CD4-positive, alpha-beta T cell treated with Interleukin-1 beta for 1 hour (primary cell): ENCODE measurements around the gene HAP1.
"Not testable (repeated sequence)": the region's sequence is repeated elsewhere in the genome, so short reads cannot be mapped to it uniquely, and the experiment has no call there.

Experiments
- DNase-seq, 2 donors: peaks; one replicate each; pipeline ENCODE4 v3.0.0-alpha.2; 2020 to 2022

Gene HAP1, protein sequence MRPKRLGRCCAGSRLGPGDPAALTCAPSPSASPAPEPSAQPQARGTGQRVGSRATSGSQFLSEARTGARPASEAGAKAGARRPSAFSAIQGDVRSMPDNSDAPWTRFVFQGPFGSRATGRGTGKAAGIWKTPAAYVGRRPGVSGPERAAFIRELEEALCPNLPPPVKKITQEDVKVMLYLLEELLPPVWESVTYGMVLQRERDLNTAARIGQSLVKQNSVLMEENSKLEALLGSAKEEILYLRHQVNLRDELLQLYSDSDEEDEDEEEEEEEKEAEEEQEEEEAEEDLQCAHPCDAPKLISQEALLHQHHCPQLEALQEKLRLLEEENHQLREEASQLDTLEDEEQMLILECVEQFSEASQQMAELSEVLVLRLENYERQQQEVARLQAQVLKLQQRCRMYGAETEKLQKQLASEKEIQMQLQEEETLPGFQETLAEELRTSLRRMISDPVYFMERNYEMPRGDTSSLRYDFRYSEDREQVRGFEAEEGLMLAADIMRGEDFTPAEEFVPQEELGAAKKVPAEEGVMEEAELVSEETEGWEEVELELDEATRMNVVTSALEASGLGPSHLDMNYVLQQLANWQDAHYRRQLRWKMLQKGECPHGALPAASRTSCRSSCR

DNA sequence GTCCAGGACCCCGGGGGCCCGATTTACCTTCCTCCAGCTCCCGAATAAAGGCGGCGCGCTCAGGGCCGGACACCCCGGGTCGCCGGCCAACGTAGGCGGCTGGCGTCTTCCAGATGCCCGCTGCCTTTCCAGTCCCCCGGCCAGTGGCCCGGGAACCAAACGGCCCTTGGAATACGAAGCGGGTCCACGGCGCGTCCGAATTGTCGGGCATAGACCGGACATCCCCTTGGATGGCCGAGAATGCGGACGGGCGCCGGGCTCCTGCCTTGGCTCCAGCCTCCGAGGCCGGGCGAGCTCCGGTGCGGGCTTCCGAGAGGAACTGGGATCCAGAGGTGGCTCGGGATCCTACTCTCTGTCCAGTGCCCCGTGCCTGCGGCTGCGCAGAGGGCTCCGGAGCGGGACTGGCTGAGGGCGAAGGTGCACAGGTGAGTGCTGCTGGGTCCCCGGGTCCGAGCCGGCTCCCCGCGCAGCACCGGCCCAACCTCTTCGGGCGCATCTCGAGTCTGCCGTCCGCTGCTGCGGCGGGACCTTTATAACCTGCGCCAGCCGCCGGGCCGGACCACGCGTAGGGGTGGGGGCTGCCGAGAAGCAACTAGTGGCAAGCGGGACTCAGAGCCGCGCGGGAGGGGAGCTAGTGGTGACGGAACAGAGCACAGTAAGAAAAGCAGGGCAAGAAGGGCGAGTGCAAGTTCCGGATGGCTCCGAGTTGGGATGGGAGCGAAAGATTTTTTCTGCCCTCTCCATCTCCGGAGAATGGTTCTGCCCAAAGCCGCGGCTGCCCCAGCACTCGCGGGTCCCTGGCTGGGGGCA lies at the start of gene HAP1:
TSS of gene HAP1 (minus strand) at position 505 of the 810 bp plus-strand sequence. CDS start at position 496, 9 bp downstream.
- no peak for DNase-seq

DNA sequence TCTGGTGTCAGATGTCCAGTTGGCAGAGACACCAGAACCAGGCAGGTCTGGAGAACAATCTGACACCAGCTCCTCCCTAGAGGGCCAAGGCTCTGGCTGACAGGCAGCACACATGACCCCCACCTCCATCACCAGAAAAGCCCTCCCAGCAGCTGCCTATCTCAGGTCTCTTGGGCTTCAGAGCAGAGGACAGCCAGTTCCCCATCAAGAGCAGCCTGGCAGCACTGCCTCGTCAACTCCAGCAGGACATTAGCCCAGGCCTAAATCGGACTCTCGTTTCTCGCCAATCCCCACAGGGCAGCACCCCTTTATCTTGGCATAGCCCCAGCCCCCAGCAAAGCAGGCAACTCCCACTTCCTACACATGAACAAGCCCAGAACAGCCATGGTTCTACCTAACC lies 47.7 kb upstream of the HAP1 start:
- DNase-seq, result no peak

- DNase-seq, result no peak
Observed at GRCh38 chr17:41781404-41782110, 47.1 kb upstream of the HAP1 start.

DNA sequence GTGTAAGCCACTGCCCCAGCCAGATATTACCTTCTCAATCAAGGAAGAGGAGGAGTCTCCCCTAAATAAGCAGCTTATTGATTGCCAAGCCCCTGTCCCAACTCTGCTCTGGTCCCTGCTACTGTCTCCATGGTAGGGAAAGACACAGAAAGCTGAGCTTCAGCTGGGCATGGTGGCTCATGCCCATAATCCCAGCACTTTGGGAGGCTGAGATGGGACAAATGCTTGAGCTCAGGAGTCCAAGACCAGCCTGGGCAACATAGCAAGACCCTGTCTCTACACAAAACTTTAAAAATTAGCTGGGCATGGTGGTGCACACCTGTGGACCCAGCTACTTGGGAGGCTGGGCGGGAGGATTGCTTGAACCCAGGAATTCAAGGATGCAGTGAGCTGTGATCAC lies 45.5 kb upstream of the HAP1 start:
- no peak for DNase-seq

- no peak for DNase-seq
Observed at GRCh38 chr17:41777574-41778188, 43.2 kb upstream of the HAP1 start.

GRCh38 chr17:41777157-41777573 lies 42.7 kb upstream of the HAP1 start:
- DNase-seq, result no peak

- DNase-seq, result not testable (repeated sequence)
Observed at GRCh38 chr17:41776262-41776900, 41.9 kb upstream of the HAP1 start.

DNA sequence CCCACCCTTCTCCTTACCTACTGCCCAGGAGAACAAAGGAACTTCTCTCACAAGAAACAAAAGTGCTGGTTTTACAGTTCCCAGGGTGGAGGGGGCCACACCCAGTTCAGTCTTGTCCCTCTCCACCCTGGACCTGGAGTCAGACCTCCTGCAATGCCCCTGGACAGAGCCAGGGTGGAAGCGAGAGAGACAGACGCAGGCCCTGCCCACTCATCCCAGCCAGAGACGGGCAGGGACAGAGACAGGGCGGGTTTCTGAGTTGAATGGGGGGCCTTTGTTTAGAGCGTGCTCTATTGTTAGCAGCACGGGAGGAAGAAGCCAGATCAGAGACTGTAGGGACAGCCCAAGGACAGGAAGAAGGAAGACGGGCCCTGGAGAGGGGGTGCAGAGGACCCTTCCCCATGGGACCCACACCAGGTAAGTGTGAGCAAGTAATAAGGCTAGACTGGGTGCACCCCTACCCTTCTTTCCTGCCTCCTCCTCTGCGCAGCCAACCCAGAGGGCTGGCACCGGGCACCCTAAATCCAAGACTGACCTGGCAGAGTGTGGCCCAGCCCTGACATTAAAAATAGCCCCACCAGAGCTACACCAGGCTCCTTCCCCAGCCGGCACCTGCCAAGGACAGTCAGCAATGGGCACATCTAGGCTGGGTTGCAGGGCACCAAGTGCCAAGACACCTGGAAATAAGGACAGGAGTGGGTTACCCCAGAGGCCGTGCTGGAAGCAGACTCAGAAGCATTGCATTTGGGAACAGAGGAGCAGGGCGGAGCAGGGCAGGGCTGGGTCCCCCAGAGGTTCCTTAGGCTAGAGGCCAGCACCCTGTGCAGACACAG lies 41.2 kb upstream of the HAP1 start:
- no peak for DNase-seq

GRCh38 chr17:41773731-41774193 lies 39.3 kb upstream of the HAP1 start:
- no peak for DNase-seq

GRCh38 chr17:41773190-41773588 lies 38.7 kb upstream of the HAP1 start:
- DNase-seq, result no peak

- no peak for DNase-seq
Observed at GRCh38 chr17:41772586-41773189, 38.2 kb upstream of the HAP1 start.

- no peak for DNase-seq
Observed at GRCh38 chr17:41772218-41772585, 37.8 kb upstream of the HAP1 start.

DNA sequence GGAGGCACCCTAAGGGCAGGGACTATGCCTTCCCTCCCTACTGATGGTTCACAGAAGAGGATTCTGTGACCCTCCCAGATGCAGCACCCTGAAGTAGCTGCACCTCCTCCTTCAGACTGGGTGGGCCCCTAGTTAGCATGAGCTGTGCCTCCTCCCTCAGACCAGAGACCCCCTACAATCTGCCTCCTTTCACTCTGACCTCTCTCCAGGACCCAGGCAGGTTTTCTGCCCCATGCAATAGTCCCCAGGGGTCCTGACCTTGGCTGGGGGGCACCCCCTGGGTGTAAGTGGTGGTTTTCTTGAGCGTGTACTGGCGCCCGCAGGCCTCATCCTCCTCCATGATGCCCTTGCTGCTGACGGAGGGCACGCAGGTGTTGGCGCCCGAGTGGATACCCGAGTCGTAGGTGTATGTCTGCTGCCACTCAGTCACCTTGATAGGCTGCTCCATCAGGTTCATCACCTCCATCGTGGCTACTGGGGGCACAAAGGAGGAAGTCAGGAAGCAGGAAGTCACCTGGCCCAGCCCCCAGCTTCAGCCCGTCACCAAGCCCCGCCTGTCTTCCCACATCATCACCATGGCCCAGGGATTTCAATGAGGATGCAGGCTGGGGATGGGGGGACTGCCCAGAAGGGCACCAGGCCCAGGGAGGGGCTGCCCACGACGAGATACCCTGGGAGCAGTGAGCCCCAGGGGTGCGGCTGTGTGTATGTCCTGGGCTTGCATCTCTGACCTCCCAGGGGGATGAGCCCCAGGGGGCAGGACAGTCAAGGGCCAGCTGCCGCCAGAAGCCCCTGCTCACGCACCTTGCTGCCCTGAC lies 37.2 kb upstream of the HAP1 start:
- DNase-seq, result no peak

GRCh38 chr17:41769985-41770384 lies 35.5 kb upstream of the HAP1 start:
- DNase-seq, result no peak

DNA sequence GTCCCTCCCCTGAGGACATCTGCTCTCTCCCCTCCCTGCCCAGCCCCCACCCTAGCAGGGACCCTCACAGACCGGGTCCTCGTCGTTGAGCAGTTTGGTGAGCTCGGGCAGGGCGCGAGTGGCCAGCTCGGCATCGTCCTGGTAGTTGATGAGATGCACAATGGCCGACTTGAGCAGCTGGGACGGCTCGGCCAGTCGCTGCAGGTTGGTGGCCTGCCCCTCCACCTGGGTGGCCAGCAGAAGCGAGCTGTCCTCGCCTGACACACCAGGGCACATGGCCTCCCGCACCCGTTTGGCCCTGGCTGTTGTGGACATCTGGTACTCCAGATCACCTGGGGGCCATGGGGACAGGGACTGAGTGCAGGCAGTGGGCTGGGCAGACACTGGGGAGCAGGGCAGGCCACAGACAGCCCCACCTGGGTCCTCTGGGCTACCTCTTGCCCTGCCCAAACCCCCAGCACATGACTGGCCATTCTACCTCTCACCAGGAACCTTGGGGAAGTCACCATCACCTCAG lies 35.0 kb upstream of the HAP1 start:
- DNase-seq, result no peak

DNA sequence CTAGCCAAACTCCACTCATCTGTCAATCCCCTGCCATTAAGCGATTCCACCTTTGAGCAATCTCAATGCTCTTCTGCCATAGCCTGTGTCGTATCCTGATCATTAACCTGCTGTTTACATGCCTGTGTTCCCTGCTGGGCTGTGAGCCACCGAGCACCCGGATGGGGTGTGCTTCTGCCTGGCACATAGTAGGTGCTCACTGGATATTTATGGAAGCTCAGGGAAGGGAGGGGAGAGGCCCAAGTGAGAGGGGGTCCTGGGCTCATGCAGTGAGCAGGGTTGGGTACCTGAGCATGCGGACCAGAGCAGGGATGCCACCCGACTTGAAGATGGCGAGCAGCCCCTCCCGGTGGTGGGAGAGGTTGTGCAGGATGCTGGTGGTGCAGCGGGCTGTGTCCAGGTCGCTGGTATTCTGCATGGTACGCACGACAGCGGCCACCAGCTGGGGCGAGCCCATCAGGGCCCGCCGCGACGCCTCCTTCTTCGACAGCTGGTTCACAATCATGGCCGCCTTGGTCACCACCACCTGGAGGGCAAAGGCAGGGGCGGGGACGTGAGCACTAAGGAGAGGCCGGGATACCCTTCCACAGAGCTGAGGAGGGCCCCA lies 34.3 kb upstream of the HAP1 start:
- DNase-seq, result no peak

- DNase-seq, result no peak
Observed at GRCh38 chr17:41767324-41768042, 33.0 kb upstream of the HAP1 start.

DNA sequence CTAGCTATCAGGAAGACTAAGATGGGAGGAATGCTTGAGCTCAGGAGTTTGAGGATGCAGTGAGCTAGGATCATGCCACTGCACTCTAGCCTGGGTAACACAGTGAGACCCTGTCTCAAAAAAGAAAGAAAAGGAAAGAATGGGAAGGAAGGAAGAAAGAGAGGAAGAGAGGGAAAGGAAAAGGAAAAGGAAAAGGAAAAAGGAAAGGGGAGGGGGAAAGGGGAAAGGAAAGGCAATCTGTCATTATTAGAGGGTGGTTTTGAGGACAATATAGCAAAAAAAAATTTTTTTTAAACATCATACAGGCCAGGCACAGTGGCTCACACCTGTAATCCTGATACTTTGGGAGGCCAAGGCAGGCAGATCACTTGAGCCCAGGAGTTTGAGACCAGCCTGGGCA lies 31.7 kb upstream of the HAP1 start:
- DNase-seq, result no peak
